Activated CD8-positive, alpha-beta memory T cell treated with anti-CD3 and anti-CD28 coated beads, Interleukin-2, amount 10 ng/mL, durations not matched to agents 7 days and 5 days (primary cell): ENCODE measurements around the gene IRF8. TPM values are rescaled to one million over a fixed set of nuclear protein-coding genes. Genes with fewer than 3 reads are reported as not detected.

Experiments used
- ATAC-seq: fragments of 150-1000 bp; cut with Tn5 transposase; one replicate; pipeline ENCODE4 v1.10.0; 2021; ENCODE audit warnings: moderate library complexity
- CTCF ChIA-PET: fragments of 350-600 bp; sonication (Branson Sonifier 250); formaldehyde crosslinking; loops from one replicate; lab custom pipeline; 2021; ENCODE audit warnings: antibody characterized with exemption; lab: Charles Lee
- DNase-seq: peaks from one replicate; pipeline ENCODE4 v3.0.0-alpha.2; 2020
- H3K27ac Mint-ChIP-seq: one replicate; pipeline ENCODE4 v1.8.0; 2021; ENCODE audit warnings: mild to moderate bottlenecking, mixed read lengths
- H3K27me3 Mint-ChIP-seq: one replicate; pipeline ENCODE4 v1.8.0; 2021; ENCODE audit warnings: mixed read lengths
- H3K36me3 Mint-ChIP-seq: one replicate; pipeline ENCODE4 v1.8.0; 2021; ENCODE audit warnings: mild to moderate bottlenecking, mixed read lengths
- H3K4me1 Mint-ChIP-seq: one replicate; pipeline ENCODE4 v1.8.0; 2021; ENCODE audit warnings: mixed read lengths
- H3K4me3 Mint-ChIP-seq: one replicate; pipeline ENCODE4 v1.8.0; 2021; ENCODE audit warnings: mild to moderate bottlenecking, moderate library complexity, mixed read lengths
- H3K9me3 Mint-ChIP-seq: one replicate; pipeline ENCODE4 v1.8.0; 2022; ENCODE audit warnings: low read depth, mixed read lengths
- total RNA-seq, 2 experiments: library from RNA; stranded (reverse); gene quantifications; one replicate each; pipeline ENCODE4 v1.2.3, GENCODE V29; 2021

IRF8 gene
- total RNA-seq, 2 experiments from 2014 or later: 8.4 to 11.1 TPM

DNA sequence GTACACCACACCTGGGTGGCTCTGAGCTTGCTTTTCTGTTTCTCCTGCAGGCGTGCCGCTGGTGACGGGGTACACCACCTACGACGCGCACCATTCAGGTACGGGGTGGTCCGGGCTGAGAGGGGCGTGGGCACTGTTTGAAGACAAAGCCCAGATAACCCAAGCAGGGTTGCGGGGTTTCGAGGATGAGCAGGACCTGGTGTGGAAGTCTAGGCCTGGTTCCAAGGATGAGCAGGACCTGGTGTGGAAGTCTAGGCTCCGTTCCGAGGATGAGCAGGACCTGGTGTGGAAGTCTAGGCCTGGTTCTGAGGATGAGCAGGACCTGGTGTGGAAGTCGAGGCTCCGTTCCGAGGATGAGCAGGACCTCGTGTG is 15.4 kb downstream of the IRF8 start:
- no peak overlapping the region for H3K27ac Mint-ChIP-seq
- ATAC-seq (no peak), DNase-seq (no peak)
- peaks cover 3% of the 10 kb centered on the region for H3K4me1 Mint-ChIP-seq
- H3K36me3 Mint-ChIP-seq: peaks cover 5% of the 10 kb centered on the region
- no peak overlapping the region for H3K4me3 Mint-ChIP-seq
- no peaks in the 10 kb centered on the region for H3K27me3 Mint-ChIP-seq
- CTCF ChIA-PET: no interaction called here
- no peaks in the 10 kb centered on the region for H3K9me3 Mint-ChIP-seq

DNA sequence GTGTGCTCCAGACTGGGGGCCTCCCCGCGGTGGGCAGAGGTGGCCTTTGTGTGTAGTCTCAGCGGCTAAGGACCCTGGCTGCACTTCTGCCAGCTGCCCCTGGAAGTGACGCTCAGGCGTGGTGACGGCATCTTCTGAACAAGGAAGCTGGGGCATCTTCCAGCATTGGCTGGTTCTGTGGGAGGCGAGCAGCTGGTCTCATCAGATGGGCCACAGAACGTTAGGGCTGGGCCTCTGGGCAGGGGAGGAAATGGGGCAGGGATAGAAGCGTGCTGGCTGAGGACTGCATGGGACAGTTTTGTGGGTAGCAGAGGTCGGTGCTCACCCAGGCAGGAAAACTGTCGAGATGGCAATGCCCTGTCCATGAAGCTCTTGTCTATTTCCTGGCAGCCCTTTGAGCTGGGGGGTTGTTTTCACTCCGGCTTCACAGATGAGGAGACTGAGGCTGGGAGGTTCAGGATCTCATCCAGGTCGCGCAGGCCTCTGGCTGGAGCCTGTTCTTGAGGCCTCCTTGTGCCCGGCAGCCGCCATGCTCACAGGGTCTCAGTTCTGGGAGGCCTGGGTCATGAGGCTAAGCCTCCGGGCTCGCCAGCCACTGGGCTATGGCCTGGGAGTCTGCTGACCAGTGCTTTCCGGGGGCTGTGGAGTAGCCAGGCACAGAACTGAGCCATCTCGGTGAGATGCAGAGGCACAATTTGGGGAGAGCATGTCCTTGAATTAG is 16.3 kb downstream of the IRF8 start:
- CTCF ChIA-PET: no interaction called here
- H3K36me3 Mint-ChIP-seq: peaks cover 5% of the 10 kb centered on the region

DNA sequence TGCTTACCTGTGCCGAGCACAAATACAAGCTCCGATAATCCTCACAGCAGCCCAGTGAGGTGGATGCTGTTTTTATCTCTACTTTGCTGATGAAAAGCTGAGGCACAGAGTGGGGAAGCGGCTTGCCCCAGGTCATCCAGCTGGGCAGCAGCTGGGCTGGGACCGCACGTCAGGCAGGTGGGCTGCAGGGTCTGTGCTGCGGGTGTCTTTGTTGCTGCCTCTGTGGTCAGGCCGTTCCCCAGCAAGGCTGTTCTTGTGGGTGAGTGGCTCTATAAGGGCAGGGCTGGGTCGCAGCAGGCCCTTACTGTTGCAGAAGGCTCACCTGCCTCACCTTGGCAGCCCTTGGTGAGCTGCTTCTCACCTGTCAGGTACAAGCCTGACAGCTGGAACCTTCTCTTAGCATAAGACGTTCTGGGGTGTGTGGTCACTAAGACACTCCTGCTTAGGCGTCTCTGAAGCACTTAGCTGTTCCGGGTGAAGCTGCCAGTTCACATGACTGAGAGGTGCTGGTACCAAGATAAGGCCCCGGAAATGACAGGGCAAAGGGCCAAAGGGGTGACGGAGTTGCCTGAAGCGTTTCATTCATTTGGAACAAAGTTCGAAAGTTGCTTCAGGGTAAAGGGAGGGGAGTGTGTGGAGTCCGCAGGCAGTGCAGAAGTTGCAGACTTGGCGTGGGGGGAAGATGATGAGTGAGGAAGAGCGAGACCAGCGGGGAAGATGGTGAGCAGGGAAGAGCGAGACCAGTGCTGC is 17.4 kb downstream of the IRF8 start:
- Mint-ChIP-seq H3K27me3 (no peaks in the 10 kb centered on the region), H3K36me3 (peaks cover 5% of the 10 kb centered on the region), H3K4me3 (no peak overlapping the region), H3K9me3 (no peaks in the 10 kb centered on the region), H3K27ac (no peak overlapping the region), H3K4me1 (peaks cover 3% of the 10 kb centered on the region)
- ATAC-seq: no peak
- CTCF ChIA-PET: interaction anchor here (0.7 kb wide), 1 partner anchor 70 kb away, joined by 3 read pairs; no protein-coding TSS in a partner anchor
- DNase-seq: no peak

More for the DNA sequence above, 16.3 kb downstream of the IRF8 start:
- Mint-ChIP-seq H3K9me3 (no peaks in the 10 kb centered on the region), H3K27me3 (no peaks in the 10 kb centered on the region), H3K27ac (no peak overlapping the region), H3K4me3 (no peak overlapping the region), H3K4me1 (peaks cover 3% of the 10 kb centered on the region)
- no peak for DNase-seq
- ATAC-seq: no peak

DNA sequence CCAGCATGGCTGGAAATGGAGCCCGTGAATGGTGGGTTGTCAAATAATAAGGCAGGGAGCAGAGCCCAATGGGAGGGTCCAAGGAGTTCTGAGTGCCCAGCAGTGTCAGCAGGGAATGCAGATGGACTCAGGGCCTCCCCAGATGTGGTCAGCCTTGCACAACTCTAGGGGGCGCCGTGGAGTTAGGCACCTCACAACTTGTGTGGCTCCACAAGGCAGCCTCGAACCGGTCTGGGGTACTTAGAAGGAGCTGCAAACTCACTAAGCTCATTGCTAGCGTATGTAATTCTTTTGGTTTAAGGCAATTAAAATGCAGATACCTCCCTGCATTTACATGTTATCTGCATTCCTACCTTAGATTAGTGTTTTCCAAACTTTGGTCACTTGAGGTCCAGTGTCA is 18.1 kb downstream of the IRF8 start:
- no peaks in the 10 kb centered on the region for H3K9me3 Mint-ChIP-seq
- peaks cover 5% of the 10 kb centered on the region for H3K36me3 Mint-ChIP-seq
- DNase-seq: no peak
- H3K4me1 Mint-ChIP-seq: peaks cover 3% of the 10 kb centered on the region
- ATAC-seq: no peak
- H3K27ac Mint-ChIP-seq: no peak overlapping the region
- CTCF ChIA-PET: no interaction called here
- no peak overlapping the region for H3K4me3 Mint-ChIP-seq
- no peaks in the 10 kb centered on the region for H3K27me3 Mint-ChIP-seq

DNA sequence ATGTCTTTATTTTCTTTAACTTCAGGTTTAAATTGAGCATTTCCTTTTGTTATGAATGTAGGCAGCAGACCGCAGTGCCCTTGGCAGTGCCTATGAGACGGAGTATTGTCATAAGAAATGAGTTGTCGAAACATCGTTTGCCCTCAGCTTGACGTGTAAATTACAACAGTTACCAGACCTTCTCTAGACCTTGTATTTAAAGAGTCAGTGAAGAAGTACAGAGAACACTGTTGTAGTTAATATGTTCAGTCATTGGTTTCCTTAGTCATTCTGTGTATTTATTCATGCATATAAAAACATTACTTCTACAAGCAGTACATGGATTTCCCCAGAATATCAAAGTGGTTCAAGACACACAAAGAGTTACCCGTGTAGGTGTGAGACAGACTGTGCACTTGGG is 19.0 kb downstream of the IRF8 start:
- H3K4me3 Mint-ChIP-seq: no peak overlapping the region
- peaks cover 3% of the 10 kb centered on the region for H3K4me1 Mint-ChIP-seq
- no peaks in the 10 kb centered on the region for H3K9me3 Mint-ChIP-seq
- ATAC-seq (no peak), DNase-seq (no peak)
- CTCF ChIA-PET: interaction anchor here (0.8 kb wide), 1 partner anchor 19 kb away, joined by 3 read pairs; no protein-coding TSS in a partner anchor
- H3K27ac Mint-ChIP-seq: no peak overlapping the region
- H3K36me3 Mint-ChIP-seq: peaks cover 5% of the 10 kb centered on the region
- no peaks in the 10 kb centered on the region for H3K27me3 Mint-ChIP-seq

DNA sequence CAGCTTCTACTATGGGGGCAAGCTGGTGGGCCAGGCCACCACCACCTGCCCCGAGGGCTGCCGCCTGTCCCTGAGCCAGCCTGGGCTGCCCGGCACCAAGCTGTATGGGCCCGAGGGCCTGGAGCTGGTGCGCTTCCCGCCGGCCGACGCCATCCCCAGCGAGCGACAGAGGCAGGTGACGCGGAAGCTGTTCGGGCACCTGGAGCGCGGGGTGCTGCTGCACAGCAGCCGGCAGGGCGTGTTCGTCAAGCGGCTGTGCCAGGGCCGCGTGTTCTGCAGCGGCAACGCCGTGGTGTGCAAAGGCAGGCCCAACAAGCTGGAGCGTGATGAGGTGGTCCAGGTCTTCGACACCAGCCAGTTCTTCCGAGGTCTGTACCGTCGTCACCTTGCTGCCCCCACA is 19.5 kb downstream of the IRF8 start:
- CTCF ChIA-PET: interaction anchor here (0.8 kb wide), 1 partner anchor 19 kb away, joined by 3 read pairs; no protein-coding TSS in a partner anchor
- no peak overlapping the region for H3K4me3 Mint-ChIP-seq
- no peaks in the 10 kb centered on the region for H3K27me3 Mint-ChIP-seq
- DNase-seq (no peak), ATAC-seq (no peak)
- no peak overlapping the region for H3K27ac Mint-ChIP-seq
- H3K9me3 Mint-ChIP-seq: no peaks in the 10 kb centered on the region
- H3K36me3 Mint-ChIP-seq: peaks cover 5% of the 10 kb centered on the region
- H3K4me1 Mint-ChIP-seq: peaks cover 3% of the 10 kb centered on the region

DNA sequence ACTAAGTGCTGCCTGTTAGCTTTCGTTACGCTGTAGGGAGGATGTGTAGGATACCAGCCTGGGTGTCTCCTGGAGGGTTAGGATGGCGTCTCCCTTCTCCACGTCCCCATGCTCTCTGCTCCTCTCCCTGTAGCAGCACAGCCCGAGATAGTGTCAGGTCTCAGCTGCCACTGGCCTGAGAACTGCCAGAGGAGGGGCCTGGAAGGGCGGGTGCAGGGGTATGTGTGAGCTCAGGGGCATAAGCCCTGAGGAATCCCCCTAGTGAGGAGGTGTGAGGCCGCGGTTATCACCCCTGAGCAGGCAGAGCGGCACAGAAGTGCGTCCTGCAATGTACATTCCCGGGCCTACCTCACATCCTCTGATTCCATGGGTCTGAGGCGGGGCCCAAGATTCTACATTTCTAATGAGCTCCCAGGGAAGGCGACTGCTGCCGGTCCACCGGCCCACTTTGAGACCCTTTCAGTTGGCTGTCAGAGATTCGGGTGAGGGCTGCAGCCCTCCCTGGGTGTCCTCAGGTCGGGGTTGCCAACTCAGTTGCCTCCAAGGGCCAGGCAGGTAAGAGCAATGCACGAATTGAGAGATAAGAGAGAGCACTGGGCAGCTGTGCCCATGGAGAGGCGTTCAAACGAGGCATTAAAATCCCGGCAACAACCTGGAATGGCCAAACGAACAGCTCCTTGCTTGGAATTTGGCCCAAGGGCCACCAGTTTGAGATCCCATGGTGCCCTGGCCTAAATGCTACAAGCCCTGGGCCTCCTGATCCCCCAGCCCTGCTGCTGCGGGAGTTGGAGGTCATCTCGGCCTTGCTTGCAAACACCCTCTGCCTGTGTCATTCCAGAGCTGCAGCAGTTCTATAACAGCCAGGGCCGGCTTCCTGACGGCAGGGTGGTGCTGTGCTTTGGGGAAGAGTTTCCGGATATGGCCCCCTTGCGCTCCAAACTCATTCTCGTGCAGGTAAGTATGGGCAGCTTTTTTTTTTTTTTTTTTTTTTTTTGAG is 20.6 kb downstream of the IRF8 start:
- no peak for DNase-seq
- no peak overlapping the region for H3K27ac Mint-ChIP-seq
- no peaks in the 10 kb centered on the region for H3K4me1 Mint-ChIP-seq
- no peaks in the 10 kb centered on the region for H3K9me3 Mint-ChIP-seq
- CTCF ChIA-PET: interaction anchor here (1.6 kb wide), 1 partner anchor 13 kb away, joined by 5 read pairs; no protein-coding TSS in a partner anchor
- H3K4me3 Mint-ChIP-seq: no peak overlapping the region
- H3K27me3 Mint-ChIP-seq: no peaks in the 10 kb centered on the region
- H3K36me3 Mint-ChIP-seq: peaks cover 3% of the 10 kb centered on the region
- no peak for ATAC-seq

DNA sequence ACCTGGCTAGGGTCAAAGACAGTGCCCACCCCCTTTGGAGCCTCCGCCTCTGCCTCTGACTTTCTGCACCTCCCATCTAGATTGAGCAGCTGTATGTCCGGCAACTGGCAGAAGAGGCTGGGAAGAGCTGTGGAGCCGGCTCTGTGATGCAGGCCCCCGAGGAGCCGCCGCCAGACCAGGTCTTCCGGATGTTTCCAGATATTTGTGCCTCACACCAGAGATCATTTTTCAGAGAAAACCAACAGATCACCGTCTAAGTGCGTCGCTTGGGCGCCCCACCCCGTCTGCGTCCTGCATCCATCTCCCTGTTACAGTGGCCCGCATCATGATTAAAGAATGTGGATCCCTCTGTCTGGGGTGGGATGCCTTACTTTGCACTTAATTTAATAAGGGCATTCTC is 22.1 kb downstream of the IRF8 start:
- CTCF ChIA-PET: interaction anchor here (1.6 kb wide), 1 partner anchor 11 kb away, joined by 5 read pairs; no protein-coding TSS in a partner anchor
- Mint-ChIP-seq H3K36me3 (peaks cover 3% of the 10 kb centered on the region), H3K4me1 (no peaks in the 10 kb centered on the region), H3K27me3 (no peaks in the 10 kb centered on the region), H3K9me3 (no peaks in the 10 kb centered on the region), H3K4me3 (no peak overlapping the region), H3K27ac (no peak overlapping the region)
- ATAC-seq (no peak), DNase-seq (no peak)

DNA sequence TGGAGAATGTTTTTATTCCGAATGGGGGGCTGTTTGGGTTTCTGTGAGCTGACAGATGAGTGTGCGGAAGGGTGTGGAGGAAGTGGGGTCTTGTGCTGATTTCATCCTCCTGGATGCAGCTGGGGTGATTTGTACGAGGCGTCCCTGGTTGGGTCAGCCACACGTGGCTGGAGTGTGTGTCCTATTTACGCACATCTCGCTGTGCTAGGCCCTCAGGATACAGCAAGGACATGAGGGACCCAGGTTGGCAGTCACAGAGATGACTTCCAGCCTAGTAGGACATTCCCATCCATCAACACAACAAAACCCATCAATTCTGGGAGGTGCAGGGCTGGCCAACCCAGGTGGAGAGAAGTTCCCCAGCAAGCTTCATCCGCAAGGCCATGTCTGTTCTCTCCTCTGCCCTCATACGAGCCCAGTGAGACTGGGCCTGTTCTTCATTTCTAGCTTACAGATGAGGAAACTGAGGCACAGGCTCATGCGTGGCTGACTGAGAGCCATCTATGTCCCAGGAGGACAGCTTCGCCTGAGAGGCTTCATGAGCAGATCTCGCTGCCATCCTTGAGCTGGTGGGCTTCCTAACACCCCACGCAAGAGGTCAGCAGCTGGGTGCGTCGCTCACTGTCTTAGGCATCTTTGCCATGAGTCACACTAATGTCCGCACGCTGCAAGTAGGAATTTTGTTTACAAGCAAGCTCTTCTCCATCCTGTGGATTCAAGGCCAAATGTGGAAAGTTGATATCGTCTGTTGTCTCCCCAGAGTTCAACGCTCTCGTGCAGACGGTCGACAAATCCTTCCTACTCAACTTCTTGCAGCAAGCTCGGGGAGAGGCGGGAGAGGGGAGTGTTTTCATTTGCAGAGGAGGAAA is 24.4 kb downstream of the IRF8 start:
- Mint-ChIP-seq H3K4me1 (no peaks in the 10 kb centered on the region), H3K4me3 (no peak overlapping the region), H3K36me3 (no peaks in the 10 kb centered on the region), H3K27me3 (peaks cover 11% of the 10 kb centered on the region), H3K27ac (no peak overlapping the region), H3K9me3 (no peaks in the 10 kb centered on the region)
- ATAC-seq (no peak), DNase-seq (no peak)
- CTCF ChIA-PET: interaction anchor here (1.0 to 1.9 kb wide), 2 partner anchors 8 to 102 kb away, joined by 3 to 5 read pairs; no protein-coding TSS in a partner anchor

DNA sequence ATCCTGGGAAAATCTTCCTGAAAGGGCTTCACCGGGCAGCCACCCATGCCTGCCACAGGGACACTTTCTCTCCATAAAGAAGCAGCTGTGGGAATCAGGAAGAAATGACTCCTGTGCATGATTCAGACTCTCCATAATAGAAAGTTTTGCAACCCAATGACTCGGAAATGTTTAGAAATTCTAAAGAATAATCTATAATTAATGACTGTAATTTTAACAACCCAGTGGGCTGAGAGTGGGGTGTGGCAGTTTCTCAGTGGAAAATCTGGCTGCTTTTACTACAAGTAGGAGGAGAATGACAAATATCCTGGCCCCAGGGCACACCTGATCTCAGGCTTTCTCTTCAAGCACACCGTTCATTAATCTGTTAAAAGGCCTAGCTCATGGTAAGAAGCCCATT is 25.7 kb downstream of the IRF8 start:
- Mint-ChIP-seq H3K9me3 (no peaks in the 10 kb centered on the region), H3K4me3 (no peak overlapping the region), H3K27me3 (peaks cover 15% of the 10 kb centered on the region), H3K36me3 (no peaks in the 10 kb centered on the region), H3K4me1 (no peaks in the 10 kb centered on the region), H3K27ac (no peak overlapping the region)
- CTCF ChIA-PET: interaction anchor here (1.9 kb wide), 1 partner anchor 103 kb away, joined by 5 read pairs; no protein-coding TSS in a partner anchor
- ATAC-seq (no peak), DNase-seq (no peak)

DNA sequence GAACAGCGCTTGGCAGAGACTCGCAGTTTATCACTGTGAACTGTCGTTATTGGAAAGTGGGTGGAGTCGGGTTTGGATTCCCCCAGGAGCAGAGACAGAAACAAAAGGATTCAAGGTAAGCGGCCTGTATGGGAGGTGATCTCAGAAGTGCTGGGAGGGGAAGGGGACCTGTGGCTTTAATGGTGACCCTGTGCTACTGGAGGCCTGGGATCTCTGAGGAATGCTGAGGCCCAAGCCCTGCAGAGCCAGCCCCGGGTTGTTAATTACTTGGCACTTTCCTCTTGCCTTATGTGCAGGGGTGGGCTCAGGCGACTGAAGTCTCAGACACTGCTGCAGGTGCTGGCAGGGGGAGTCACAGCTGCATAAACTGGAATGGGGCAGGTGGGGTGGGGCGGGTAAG is 27.4 kb downstream of the IRF8 start:
- no peak overlapping the region for H3K27ac Mint-ChIP-seq
- H3K4me3 Mint-ChIP-seq: no peak overlapping the region
- CTCF ChIA-PET: no interaction called here
- ATAC-seq (no peak), DNase-seq (no peak)
- no peaks in the 10 kb centered on the region for H3K9me3 Mint-ChIP-seq
- H3K36me3 Mint-ChIP-seq: no peaks in the 10 kb centered on the region
- peaks cover 18% of the 10 kb centered on the region for H3K27me3 Mint-ChIP-seq
- no peaks in the 10 kb centered on the region for H3K4me1 Mint-ChIP-seq

DNA sequence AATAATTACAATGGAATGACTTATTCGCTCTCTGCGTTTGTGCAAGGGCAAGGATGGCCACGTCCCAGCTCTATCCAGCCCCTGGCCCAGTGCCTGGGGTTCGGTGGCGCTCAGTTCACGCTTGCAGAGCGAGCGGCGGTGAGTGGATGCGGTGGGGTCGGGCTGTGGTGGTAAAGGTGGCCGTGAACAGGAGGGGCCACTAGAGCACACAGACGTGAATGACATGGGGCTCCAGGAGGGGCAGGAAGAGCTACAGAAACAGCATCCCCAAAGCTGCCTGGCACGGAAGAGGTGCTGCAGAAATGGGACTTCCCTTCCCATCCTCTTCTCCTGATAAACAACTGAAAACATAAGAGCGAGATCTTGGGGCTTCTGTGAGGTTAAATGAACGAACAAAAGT is 28.4 kb downstream of the IRF8 start:
- no peak for DNase-seq
- Mint-ChIP-seq H3K27ac (no peak overlapping the region), H3K4me1 (no peaks in the 10 kb centered on the region), H3K27me3 (peaks cover 18% of the 10 kb centered on the region), H3K9me3 (no peaks in the 10 kb centered on the region), H3K36me3 (no peaks in the 10 kb centered on the region), H3K4me3 (no peak overlapping the region)
- CTCF ChIA-PET: interaction anchor here (1.1 kb wide), 1 partner anchor 106 kb away, joined by 3 read pairs; no protein-coding TSS in a partner anchor
- ATAC-seq: no peak
